Neutrophil (primary cell): ENCODE results near the gene XRCC4.

ENCODE experiments used
- H3K27ac ChIP-seq: fragments of 200-600 bp; sonication (generic); 2 replicates; pipeline ENCODE4 v1.5.1; 2016; ENCODE audit warnings: mild to moderate bottlenecking, moderate library complexity
- H3K27me3 ChIP-seq: fragments of 200-600 bp; sonication (generic); 2 replicates; pipeline ENCODE4 v1.6.0; 2016; ENCODE audit warnings: mild to moderate bottlenecking
- H3K36me3 ChIP-seq: fragments of 200-600 bp; sonication (generic); 2 replicates; pipeline ENCODE4 v1.5.1; 2017
- H3K4me1 ChIP-seq, 2 experiments: fragments of 200-600 bp in 1 of 2; sonication (generic) in 1 of 2; 1 replicate in 1 of 2; 2 replicates in 1 of 2; pipeline versions ENCODE4 v1.5.1 to v1.6.1; 2013 to 2016; ENCODE audit warnings: low read depth in 1 of 2, low read length in 1 of 2, mild to moderate bottlenecking in 1 of 2, moderate library complexity in 1 of 2; ENCODE audit not compliant: control insufficient read depth in 1 of 2, insufficient read depth in 1 of 2
- H3K4me3 ChIP-seq, 2 experiments: fragments of 200-600 bp in 1 of 2; sonication (generic) in 1 of 2; 1 replicate in 1 of 2; 2 replicates in 1 of 2; pipeline ENCODE4 v1.5.1; 2013 to 2016; ENCODE audit warnings: low read depth in 1 of 2, low read length in 1 of 2, mild to moderate bottlenecking in 1 of 2, moderate library complexity in 1 of 2
- H3K9me3 ChIP-seq: fragments of 200-600 bp; sonication (generic); 2 replicates; pipeline ENCODE4 v1.5.1; 2016
- CTCF ChIP-seq: fragments of 200-600 bp; sonication (generic); IDR thresholded peaks from 2 replicates; pipeline ENCODE4 v1.5.1; 2016; ENCODE audit warnings: antibody characterized with exemption

XRCC4 gene

DNA sequence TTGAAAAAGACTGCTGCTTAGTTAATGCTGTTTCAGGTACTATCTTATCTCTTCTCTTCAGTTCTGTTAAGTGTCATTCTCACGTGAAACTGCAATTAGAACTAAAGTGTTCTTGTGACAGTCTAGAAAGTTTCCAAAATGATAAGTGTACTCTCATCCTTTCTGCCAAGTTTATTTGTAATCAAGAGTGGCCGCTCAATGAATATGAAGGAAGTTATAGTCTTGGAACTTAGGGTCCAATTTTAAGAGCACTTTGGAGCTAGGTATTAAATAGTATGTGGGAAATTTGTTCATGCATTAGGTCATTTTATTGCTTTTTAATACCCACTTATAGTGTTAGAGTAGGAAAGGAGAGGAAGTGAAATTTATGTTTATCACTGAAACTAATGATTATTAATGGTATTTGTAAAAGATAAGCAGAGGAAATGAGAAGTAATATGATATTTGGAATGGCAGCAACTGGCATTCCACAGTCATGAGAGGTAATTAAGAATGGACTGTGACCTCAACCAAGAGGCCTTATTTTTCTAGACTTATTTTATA lies 20.4 kb downstream of the XRCC4 start:
- TF ChIP-seq CTCF = no peak
- Histone ChIP-seq H3K36me3 (no peaks in the 10 kb centered on the region), H3K4me3 (no peak overlapping the region), H3K4me1 (peaks cover 0 to 5% of the 10 kb centered on the region in 2 experiments), H3K27ac (no peak overlapping the region), H3K9me3 (no peaks in the 10 kb centered on the region), H3K27me3 (no peaks in the 10 kb centered on the region)

DNA sequence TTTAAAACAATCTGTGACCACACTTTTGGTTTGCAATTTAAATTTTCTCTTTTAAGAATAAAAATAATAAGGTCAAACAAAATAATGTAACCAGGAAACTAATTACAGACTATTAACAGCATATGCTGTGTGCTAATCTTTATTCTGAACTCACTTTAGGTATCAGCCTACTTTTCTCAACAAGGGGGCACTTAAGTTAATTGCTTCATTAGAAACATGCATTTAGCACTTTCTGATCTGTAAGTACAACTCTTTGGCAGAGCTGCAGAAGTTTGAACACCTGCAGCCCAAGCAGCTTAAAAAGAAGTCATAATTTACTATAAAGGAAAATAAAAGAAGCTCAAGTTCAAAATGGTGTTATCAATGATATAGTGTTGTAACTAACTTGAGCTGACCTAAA lies 21.7 kb downstream of the XRCC4 start:
- Histone ChIP-seq H3K36me3 (no peaks in the 10 kb centered on the region), H3K4me1 (no peaks in the 10 kb centered on the region), H3K27ac (no peak overlapping the region), H3K27me3 (no peaks in the 10 kb centered on the region), H3K9me3 (no peaks in the 10 kb centered on the region), H3K4me3 (no peak overlapping the region)
- no peak for TF ChIP-seq CTCF

DNA sequence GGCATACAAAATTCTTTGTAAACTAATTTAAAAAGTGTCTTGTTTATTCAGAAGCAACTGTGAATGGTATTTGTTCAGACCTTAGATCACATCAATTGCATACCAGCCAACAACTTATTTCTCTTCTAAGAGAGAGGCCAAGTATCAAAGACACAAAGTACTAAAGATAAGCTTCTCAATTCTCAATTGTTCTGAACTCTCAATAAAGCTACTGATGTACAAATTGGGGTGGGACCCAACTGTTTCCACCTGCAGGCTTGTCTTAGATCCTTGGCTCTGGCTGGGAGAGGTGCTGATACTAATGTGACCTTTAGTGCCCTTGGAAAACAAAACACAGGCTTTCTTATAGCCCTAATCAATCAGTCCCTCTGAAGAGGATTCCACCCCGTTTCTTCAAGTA lies 22.1 kb downstream of the XRCC4 start:
- H3K4me3 ChIP-seq = no peak overlapping the region
- H3K4me1 ChIP-seq = no peaks in the 10 kb centered on the region
- H3K27me3 ChIP-seq = no peaks in the 10 kb centered on the region
- no peaks in the 10 kb centered on the region for H3K9me3 ChIP-seq
- H3K36me3 ChIP-seq = no peaks in the 10 kb centered on the region
- no peak overlapping the region for H3K27ac ChIP-seq
- no peak for TF ChIP-seq CTCF

DNA sequence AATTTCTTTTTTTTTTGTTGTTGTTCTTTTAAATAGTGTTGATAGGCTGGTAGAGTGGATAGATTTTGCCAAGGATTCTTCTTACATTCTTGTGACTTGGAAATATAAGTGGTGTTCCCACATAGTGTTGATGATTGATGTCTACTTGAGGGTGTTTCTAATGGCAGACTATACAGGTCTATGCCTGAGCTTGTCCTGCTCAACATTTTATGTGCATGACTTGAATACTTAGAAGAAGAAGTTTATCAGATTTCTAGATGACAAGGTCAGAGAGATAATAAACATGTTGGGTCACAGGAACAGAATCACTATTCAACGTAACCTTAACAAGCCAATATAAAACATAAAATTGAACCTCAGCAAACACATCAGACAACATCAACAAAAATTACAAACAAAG lies 24.2 kb downstream of the XRCC4 start:
- no peak for TF ChIP-seq CTCF
- Histone ChIP-seq H3K36me3 (peaks cover 5% of the 10 kb centered on the region), H3K27ac (no peak overlapping the region), H3K9me3 (no peaks in the 10 kb centered on the region), H3K4me1 (no peaks in the 10 kb centered on the region), H3K27me3 (no peaks in the 10 kb centered on the region), H3K4me3 (no peak overlapping the region)

DNA sequence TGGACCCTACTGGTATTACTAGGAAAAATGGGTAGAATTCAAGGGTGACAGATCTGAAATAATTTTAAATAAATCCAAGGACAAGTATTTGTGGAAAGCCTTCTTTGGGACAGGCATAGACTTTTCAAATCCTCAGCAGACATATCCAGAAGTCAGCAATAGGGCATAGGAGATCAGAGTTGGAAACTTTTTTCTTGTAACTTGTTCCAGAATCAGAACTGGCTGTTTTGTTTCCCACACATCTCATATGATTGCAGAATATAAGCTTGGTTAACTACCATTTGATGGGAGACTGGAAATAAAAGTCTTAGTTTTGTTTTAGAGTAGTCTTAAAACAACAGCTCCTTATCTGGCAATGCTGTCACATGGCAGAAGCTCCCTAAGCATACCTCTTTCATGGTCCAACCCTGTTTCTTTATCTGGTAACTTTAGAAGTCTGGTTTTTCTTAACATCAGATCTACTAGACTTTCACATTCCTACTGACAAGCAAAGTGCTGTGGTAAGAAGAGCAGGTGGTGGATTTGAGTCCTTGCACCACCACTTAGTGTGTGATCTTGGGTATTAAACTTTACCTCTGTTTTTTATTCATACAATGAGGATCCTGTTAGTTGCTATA lies 25.1 kb downstream of the XRCC4 start:
- no peak for TF ChIP-seq CTCF
- Histone ChIP-seq H3K27me3 (no peaks in the 10 kb centered on the region), H3K9me3 (no peaks in the 10 kb centered on the region), H3K27ac (no peak overlapping the region), H3K36me3 (peaks cover 6% of the 10 kb centered on the region), H3K4me1 (no peaks in the 10 kb centered on the region), H3K4me3 (no peak overlapping the region)
